HG03097 (cell line): ENCODE results near the gene GCNT2.
"Not testable (repeated sequence)": the region's sequence is repeated elsewhere in the genome, so short reads cannot be mapped to it uniquely, and the experiment has no call there.

Experiments
- ATAC-seq: cut with Tn5 transposase; IDR thresholded peaks from one replicate; pipeline ENCODE4 v1.9.1; 2021; ENCODE audit not compliant: unreplicated experiment, low FRiP score

The GCNT2 gene

DNA sequence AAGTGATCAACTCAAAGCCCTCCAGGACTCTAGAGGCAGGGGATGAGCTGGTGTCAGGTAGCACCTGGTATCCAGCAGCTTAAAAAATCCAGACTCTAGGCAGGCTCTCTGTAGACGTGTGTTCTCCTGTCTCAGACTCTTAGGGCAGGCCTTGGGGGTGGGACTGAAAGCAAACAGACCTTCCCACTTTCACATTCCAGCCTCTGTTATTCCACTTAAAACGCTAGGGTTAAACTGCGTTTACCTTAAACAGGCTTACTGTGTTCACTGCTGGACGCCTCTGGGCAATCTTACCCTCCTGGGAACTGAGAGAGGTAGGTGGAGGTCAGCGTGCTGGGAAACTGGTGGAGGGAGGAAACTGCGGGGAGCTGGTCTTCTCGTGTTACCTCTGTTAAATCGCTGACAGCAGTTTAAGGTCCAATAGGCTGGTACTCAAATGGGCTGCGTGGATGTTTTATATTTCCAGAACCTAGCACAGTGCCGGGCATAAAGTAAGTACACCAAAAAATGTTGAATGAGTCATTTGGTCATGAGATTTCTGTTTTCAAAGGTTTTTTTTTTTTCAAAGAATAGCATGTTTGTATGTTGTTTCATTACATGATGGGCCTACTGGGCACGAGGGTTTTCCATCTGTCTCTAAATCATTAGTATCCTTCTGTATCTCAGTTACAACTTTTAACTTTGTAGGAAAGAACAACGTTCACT, at the start of gene GCNT2:
Gene GCNT2, plus strand, starts transcription at position 248 of the 705 bp plus-strand sequence. CDS start 7,561 bp downstream, outside the sequence.
- ATAC-seq = peak; percentile 46

DNA sequence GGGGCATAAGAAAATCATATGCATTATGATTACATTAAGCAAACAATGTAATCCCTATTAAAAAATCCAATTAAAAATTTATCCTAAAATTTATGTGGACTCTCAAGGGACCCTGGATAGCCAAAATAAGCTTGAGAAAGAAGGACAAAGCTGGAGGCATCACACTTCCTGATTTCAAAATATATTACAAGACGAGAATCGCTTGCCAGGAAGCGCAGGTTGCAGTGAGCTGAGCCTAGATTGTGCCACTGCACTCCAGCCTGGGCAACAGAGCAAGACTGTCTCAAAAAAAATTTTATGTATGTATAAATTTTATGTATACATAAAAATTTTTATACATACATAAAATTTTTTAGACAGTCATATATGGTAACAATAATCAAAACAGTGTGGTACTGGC, 48.5 kb upstream of the GCNT2 start:
- no peak for ATAC-seq

DNA sequence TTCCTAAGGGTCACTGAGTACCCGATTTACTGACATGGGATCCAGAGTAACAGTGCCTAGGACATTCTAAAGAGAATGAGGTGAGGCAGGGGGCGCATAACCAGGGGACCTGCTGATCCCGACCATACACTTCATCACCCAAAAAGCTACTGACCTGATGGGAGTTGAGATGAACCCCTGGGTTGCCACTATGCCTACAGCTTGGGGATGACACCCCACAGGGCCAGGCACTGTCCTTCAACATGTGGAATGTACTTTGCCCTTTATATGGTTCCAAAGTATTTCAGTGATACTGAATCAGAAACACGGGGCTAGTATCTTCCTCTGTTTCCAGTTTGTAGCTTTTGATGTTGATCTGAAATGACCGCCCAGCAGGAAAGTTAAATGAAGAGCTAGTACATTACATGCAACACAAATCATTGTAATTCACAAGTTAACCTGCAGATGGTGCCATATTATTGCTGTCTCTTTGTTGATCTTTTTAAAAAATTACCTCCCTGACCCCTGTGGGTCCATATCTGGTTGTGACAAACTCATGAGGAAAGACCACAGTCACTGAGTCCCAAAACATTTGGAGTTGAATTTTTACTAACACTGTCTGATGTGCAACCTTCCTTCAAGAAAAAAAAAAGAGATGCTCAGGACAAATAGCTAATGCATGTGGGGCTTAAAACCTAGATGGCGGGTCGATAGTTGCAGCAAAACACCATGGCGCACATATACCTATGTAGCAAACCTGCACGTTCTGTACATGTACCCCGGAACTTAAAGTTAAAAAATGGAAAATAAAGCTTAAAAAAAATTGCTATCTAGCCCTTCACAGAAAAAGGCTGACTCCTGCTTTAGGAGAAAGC, 42.7 kb upstream of the GCNT2 start:
- no peak for ATAC-seq

DNA sequence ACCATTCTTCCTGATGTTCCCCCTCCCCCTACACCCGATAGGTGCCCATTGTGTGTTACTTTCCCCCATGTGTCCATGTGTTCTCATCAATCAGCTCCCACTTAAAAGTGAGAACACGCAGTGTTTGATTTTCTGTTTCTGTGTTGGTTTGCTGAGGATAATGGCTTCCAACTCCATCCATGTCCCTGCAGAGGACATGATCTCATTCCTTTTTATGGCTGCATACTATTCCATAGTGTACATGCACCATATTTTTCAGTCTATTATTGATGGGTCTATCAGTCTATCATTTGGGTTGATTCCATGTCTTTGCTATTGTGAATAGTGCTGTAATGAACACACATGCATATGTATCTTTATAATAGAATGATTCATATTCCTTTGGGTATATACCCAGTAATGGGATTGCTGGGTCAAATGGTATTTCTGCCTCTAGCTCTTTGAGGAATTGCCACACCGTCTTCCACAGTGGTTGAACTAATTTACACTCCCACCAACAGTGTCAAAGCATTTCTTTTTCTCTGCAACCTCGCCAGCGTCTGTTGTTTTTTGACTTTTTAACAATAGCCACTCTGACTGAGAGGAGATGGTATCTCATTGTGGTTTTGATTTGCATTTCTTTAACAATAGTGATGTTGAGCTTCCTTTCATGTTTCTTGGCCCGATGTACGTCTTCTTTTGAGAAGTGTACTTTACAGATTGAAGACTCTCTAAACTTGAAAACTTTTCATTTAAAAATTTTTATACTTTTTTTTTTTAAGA, 41.0 kb upstream of the GCNT2 start:
- ATAC-seq = no peak

DNA sequence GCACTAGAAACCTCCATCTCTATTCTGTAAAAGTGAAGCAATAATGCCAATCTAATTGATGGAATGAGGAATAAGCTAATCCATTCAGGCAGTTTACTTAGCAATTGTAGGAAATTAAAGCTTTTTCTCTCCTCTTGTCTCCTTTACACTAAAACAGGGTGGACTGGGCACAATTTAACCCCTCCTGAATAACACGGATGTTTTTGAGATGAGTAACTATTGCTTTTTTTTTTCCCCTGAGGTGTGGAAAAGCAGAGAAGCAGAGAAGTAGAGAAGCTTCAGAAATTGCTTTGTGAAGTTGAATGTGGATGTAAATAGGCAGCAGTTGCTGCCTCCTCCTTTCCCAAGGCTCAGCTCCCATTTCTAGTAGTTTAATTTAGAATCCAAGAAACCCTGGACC, 40.0 kb upstream of the GCNT2 start:
- no peak for ATAC-seq

DNA sequence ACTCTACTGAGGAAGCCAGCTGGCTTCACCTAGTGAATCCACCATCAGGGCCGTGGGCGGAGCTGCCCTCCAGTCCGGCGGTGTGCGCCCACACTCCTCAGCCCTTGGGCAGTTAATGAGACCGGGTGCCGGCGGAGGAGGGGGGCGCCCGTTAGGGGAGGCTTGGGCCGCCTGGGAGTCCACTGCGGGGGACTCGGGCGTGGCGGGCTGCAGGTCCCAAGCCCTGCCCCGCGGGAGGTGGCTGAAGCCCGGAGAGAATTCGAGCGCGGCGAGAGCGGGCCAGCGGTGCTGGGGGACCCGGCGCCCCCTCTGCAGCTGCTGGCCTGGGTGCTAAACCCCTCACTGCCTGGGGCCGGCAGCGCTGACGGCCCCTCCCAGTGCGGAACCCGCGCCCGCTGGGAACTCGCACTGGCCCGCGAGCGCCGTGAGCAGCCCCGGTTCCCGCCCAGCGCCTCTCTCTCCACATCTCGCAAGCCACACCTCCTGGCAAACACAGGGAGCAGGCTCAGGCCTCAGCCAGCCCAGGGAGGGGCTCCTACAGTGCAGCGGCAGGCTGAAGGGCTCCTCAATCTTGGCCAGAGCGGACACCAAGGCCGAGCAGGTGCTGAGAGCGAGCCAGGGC, 38.4 kb upstream of the GCNT2 start:
- ATAC-seq = no peak

DNA sequence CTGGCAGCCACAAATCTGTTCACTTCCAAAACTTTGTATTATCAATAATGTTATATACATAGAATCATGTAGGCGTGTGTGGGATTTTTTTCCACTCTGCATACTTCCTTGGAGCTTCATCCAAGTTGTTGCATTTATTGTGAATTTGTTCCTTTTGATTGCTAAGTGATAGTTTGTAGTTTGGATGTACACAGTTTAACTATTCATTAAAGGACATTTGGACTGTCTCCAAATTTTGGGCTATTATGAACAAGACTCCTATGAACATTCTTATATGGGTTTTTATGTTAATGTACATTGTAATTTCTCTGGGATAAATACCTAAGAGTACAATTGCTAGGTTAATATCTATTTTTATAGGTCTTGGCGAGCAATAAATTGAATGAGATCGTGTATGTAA, 36.2 kb upstream of the GCNT2 start:
- ATAC-seq = no peak

DNA sequence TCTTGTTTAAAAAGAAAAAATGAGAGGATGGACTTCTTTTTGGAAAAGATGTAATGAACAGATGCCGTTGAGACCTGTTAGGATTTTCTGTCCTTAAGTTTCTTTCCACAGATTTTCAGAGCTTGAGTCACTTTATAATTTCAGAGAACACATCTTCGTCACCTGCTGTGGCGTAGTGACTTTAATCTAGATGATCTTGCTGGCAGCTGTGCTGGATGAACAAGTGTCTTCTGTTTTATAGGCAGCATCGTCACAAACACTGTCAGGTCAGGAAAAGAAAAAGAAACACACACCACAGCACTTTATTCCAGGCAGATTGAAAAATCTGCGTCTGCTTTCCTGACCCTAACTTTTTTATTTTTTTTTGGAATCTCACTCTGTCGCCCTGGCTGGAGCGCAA, 35.7 kb upstream of the GCNT2 start:
- ATAC-seq = no peak

DNA sequence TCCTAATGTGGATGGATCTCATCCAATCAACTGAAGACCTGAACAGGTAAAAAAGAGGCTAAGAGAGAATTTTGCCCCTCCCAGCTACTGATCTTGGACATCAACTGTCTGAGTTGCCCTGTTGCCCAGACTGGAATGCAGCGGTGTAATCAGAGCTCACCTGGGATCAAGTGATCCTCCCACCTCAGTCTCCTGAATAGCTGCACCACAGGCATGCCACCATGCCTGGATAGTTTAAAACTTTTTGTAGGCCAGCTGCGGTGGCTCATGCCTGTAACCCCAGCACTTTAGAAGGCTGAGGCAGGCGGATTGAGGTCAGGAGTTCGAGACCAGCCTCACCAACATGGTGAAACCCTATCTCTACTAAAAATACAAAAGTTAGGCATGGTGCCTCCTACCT, 34.9 kb upstream of the GCNT2 start:
- ATAC-seq = no peak

DNA sequence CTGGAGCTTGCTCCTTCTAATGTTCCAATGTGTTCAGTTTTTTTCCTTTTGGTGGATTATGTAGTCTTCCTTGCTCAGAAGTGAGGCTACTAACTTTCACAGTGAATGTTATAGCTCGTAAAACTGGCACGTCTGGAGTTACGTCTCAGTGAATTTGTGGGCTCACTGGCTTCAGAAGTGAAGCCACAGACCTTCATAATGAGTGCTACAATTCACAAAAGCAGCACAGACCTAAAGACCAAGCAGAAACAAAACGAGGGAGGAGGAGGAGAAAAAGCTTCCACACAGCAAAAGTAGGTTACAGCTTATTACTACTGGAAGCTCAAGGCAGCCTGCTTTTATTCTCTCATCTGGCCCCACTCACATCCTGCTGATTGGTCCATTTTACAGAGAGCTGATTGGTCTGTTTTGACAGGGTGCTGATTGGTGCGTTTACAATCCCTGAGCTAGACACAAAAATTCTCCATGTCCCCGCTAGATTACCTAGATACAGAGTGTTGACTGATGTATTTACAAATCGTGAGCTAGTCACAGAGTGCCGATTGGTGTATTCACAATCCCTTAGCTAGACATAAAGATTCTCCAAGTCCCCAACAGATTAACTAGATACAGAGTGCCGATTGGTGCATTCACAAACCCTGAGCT, 34.1 kb upstream of the GCNT2 start:
- not testable (repeated sequence) for ATAC-seq

DNA sequence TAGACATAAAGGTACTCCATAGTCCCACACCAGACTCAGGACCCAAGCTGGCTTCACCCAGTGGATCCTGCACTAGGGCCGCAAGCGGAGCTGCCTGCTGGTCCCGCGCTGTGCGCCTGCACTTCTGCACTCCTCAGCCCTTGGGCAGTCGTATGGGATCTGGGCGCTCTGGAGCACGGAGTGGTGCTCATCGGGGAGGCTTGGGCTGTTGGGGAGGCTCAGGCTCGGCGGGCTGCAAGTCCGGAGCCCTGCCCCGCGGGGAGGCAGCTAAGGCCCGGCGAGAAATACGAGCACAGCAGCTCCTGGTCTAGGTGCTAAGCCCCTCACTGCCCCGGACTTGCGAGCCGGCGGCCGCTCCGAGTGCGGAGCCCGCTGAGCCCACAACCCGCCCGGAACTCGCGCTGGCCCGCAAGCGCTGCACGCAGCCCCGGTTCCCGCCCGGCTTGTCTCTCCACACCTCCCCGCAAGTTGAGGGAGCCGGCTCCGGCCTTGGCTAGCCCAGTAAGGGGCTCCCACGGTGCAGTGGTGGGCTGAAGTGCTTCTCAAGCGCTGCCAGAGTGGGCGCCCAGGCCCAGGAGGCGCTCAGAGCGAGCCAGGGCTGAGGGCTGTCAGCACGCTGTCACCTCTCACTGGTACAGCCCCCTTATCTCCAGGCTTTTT, 33.4 kb upstream of the GCNT2 start:
- ATAC-seq = no peak

DNA sequence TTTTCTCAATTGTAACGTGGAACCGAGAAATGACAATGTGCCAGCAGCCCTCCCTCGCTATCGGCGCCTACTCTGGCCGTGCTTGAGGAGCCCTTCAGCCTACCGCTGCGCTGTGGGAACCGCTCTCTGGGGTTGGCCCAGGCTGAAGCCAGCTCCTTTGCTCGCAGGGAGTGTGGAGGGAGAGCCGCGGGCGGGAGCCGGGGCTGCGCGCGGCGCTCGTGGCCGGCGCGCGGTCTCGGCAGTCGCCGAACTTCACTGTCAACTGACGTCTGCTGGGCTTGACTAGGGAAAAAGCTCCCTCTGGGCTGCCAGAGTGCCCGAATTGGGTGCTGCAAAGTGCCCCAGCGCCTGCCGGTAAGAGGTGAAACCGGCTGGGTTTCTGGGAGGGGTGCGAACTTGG, 29.7 kb upstream of the GCNT2 start:
- ATAC-seq = no peak

DNA sequence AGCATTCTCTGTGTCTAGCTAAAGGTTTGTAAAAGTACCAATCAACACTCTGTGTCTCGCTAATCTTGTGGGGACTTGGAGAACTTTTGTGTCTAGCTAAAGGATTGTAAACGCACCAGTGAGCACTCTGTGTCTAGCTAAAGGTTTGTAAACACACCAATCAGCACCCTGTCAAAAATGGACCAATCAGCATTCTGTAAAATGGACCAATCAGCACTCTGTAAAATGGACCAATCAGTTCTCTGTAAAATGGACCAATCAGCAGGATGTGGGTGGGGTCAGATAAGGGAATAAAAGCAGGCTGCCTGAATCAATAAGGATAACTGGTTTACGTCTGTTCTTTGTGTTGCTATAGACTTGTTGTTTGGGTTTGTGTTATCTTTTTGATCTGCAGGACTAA, 29.2 kb upstream of the GCNT2 start:
- not testable (repeated sequence) for ATAC-seq

DNA sequence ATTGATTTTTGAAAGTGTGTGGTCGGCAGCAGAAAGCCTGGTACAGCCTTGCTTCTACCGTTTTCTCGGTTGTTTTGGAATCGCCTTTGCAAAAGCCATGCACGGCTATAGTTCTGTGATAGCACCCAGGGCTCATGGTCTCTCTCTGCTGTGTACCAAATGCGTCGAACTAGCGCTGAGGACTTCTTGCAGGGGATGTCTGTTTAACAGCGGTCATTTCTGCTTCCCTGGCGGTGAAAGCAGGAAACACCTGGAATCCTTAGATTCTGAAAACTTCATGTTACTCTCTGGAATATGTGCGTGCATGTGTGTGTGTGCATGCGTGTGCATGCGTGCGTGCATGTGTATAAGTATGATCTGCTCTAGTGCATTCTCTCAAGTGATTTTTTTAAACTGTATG, 26.1 kb upstream of the GCNT2 start:
- ATAC-seq = no peak

DNA sequence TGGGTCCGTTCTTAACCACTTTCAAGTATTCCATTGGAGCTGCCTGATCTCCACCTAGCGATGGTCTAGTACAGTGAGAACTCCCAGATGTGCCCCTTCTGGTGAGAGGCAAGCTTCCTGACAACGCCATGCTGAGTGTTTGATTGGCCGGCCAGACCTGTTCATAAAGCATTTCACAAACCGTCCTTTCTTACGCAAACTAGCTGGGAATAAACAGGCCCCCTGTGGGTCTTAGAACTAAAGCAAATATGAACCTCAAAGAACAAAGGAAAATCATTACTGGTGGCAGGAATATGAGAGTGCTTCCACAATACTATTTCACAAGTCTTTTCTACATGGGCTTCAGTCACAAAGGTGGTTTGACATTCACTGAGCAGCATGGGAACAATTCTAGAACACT, 15.6 kb upstream of the GCNT2 start:
- ATAC-seq = no peak

DNA sequence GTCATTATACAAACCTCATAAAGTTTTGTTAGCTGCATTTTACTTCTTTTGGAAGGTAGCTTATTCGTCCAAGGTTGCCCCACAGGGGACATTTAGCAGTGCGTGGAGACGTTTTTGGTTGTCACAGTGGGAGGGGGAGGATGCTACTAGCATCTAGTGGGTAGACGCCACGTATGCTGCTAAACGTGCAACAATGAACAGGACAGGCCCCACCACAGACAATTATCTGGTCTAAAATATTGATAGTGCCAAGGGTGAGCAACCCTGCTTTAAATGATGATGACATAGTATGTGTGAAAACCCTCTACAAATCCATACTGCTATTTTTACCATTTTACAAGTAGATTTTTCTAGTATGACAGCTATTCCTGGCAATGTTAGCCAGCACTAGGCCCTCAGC, 13.9 kb upstream of the GCNT2 start:
- no peak for ATAC-seq

DNA sequence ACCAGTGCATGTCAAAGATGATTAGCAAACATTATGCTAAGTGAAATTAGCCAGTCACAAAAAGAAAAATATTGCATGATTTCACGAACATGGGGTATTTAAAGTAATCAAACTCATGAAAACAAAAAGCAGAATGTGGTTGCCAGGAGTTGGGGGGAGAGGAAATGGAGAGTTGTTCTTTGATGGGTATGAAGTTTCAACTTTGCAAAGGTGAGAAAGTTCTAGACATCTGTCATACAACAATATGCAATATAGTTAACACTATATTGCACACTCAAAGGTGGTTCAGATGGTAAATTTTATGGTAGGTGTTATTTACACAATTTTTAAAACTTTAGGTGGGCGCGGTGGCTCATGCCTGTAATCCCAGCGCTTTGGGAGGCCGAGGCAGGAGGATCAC, 13.4 kb upstream of the GCNT2 start:
- no peak for ATAC-seq

DNA sequence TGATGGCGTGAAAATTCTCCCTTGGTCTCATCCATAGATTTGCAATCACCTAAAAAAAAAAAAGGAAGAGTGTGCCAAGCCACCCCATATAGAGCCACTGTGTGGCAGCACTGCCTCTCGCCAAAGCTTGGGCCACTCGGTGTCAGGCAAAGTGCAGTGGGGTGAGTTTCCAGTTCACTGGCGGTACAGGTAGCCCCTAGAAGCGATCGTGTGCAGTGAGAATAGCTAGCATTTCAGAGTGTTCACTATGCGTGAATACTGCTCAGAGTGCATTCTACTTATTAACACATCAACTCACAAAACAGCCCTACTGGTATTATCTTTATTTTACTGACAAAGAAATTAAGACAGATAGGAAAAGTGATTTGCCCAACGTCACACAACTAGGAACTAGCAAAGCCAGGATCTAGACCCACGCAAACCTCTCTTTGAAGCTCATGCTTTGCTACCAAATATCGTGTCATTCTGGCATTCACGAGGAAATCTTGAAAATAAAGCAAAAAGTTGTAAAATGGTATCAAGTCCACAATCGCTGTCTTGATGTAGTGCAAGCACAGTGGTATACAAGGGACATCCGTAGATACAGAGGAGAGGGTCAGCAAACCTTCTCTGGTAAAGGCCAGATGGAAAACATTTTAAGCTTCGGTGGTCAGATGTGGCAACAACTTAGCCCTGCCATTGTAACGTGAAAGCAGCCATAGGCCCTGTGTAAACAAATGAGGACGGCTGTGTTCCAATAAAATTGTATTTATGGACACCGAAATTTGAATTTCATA, 10.4 kb upstream of the GCNT2 start:
- ATAC-seq = peak; percentile 89

DNA sequence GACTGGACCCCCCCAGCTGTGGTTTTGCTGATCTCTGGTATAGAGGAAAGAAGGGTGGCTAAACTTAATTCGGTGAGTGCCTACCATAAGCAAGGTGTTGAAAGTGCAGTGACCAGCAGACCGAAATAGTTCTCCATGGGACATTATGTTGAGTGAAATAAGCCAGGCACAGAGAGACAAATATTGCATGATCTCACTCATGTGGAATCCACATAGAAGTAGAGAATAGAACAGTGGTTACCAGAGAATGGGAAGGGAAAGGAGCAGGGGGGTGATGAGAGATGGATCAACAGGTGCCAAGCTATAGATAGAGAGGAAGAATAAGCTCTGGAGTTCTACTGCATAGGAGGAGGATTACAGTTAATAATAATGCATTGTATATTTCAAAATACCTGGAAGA, 9.7 kb upstream of the GCNT2 start:
- ATAC-seq = no peak
